Measurements from ENCODE around the gene GJC2.
"Not testable (repeated sequence)": the region's sequence is repeated elsewhere in the genome, so short reads cannot be mapped to it uniquely, and the experiment has no call there.

Gene GJC2

GRCh38 chr1:228184152-228184551 lies 34.4 kb downstream of the GJC2 start:
- DNase-seq (ENCODE audit: insufficient read length, low spot score) (no peak), FAIRE-seq (no peak)

- no peak for DNase-seq (ENCODE audit: insufficient read length, low spot score)
- no peak for FAIRE-seq
These were observed 35.9 kb downstream of the GJC2 start for GRCh38 chr1:228185641-228185965.

DNA sequence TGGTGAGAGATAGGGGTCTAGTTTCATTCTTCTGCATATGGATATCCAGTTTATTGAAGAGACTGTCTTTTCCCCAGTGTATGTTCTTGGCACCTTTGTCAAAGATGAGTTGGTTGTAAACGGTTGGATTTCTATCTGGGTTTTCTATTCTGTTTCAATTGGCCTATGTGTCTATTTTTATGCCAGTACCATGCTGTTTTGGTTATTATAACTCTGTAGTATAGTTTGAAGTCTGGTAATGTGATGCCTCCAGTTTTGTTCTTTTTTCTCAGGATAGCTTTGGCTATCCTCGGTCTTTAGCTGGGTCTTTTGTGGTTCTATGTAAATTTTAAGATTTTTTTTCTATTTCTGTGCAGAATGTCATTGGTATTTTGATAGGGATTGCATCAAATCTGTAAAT lies 38.5 kb downstream of the GJC2 start:
- FAIRE-seq; DNase-seq (ENCODE audit: insufficient read length, low spot score): not testable (repeated sequence)

GRCh38 chr1:228190182-228190581 lies 40.5 kb downstream of the GJC2 start:
- DNase-seq (ENCODE audit: insufficient read length, low spot score) (no peak), FAIRE-seq (no peak)

GRCh38 chr1:228190778-228191177 lies 41.0 kb downstream of the GJC2 start:
- no peak for FAIRE-seq
- no peak for DNase-seq (ENCODE audit: insufficient read length, low spot score)

DNA sequence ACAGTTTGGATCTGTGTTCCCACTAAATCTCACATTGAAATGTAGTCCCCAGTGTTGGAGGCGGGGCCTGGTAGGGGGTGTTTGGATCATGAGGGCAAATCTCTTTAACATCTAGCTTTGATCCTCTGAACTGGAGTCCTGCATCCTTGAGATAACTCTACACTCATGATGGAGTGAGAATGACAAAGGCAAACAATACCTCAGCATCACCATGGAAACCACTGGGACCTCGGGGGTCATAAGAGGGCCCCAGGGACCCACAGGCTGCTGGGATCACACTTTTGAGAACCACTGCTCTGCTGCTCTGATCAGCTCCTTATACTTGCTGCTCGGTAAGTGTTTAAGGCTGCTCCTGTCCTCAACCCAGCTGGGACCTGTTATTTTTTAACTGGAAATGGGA lies 44.7 kb downstream of the GJC2 start:
- FAIRE-seq (no peak), DNase-seq (ENCODE audit: insufficient read length, low spot score) (no peak)

DNA sequence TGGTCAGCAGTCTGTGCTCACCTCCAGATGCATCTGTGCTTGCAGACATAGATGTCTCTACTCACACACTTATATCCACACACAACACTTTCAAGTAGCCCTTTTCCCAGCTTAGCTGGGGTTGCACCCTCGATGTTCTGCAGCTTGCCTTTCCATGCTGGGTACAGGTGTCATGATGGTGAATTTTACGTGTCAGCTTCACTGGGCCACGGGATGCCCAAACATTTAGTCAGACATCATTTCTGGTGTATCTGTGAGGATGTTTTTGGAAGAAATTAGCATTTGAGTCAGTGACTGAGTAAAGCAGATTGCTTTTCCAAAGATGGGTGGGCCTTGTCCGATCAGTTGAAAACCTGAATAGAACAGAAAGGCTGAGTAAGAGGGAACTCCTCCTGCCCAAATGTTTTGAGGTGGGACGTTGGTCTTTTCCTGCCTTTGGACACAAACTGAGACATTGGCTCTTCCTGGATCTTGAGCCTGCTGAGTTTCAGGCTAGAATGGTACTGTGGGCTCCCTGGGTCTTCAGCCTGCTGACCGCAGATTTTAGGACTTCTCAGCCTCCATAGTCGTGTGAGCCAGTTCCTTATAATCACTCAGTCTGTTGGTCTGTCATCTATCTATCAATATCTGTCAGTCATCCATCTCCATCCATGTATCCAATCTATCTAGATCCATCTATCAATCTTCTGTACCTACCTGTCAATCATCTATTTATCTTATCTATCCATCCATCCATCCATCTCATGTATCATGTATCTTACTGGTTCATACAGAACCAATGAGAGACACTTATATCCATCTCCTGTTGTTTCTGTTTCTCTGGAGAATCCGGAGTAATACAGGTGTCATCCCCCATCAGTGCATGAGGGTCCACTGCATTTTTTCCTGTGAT lies 45.4 kb downstream of the GJC2 start:
- DNase-seq (ENCODE audit: insufficient read length, low spot score): no peak
- no peak for FAIRE-seq

DNA sequence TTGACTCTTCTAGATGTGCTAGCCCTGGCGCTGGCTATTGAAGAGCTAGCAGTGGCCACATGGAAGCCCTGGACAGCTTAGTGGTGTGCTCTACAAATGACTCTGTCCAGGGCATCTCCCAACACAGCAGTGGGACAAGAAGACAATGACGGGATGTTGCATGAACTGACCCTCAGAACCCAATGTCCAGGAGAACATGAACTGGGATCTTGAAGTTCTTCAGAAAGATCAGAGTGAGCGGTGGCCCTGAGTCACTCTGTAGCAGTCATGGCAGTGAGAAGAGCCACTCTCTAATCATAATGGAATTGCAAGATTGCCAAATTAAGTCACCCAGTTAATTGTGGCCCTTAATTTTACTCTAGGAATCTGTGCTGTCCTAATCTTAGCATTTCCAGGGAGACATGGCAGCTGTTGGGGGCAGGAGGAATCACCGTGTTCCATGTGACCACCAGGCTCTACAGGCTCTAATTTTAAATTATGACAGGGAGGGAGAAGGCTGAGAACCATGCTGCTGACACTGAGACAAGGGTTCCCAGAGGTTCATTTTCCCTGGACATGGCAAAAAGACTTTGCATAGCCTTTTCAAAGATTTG lies 47.9 kb downstream of the GJC2 start:
- FAIRE-seq (no peak), DNase-seq (ENCODE audit: insufficient read length, low spot score) (no peak)

DNA sequence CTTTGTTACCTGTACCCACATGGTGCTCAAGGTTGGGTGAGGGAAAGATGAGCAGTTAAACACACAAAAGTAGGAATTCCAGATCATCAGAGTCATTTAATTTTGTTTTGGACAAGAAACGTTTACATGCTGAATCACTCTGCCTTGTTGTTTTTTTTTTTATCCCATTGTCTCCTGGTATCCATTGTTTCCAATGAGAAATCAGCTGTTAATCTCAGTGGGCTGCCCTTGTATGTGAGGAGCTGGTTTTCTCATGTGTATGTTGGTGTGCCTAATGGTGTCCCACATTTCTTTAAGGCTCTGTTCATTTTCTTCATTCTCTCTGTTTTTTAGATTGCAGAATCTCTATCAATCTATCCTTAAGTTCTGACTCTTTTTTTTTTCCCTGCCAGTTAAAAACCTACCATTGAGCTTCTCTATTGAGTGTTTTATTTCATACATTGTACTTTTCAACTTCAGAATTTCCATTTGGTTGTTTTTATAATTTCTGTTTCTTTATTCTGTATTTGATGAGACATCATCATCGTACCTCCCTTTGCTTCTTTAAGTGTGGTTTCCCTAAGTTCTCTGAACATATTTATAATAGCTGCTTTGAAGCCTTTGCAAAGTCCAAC lies 49.4 kb downstream of the GJC2 start:
- FAIRE-seq (no peak), DNase-seq (ENCODE audit: insufficient read length, low spot score) (no peak)

DNA sequence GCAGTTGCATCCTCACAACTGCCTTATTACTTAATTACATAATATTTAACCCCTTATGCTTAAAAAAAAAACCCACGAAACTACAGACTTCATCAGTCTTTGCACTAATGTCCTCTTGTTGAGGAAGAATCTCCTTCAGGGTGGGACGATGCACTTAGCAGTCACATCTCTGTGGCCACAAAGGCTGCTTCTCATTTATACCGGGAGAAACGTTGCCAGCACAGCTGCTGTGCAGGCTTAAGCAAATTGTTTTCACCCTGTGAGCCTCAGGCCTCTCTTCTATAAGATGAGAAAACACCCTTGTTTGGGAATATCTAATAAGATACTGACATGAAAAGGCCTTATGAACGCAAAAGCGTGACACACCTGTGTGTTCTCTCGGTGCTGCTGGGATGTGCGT lies 55.2 kb downstream of the GJC2 start:
- FAIRE-seq: no peak
- no peak for DNase-seq (ENCODE audit: insufficient read length, low spot score)

DNA sequence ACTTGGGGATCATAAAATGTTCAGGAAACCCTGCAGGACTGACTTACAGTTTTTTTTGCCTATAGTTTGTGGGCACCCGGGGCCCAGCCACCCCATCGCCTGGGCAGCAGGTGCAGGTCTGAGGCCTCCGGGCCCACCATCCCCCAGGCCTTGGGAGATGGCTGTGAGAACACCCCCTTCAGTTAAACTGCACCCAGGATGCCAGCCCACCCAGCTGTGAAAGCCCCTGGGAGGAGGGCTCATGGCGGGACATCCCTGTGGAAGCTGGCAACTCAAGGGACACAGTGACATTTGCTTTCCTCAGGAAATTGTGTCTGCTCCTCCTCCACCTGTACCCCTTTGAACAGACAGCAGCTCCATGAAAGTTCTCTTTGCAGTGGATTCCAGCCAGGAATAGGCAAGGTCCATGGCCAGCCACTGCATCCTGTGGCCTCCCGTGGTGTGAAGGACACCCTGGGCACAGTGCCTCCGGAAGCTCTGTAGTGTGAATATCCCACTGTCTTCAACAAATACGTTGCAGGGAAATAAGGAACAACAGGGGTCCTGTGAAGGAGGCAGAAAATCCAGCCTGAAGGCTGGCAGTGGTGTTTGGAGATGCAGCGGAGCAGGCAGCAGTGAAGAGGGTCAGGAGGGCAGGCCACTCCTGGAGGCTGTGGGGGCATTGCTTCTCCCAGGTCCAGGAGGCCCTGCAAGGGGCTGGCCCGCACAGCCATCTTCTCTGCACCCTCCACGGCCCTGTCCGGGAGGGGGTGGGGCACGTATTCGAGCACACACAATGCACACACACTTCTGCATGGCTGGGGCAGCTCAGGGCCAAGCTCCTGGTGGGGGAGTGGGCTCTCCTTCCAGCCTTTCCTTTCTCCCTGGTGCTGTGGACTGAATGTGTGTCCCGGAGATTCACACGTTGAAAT lies 56.1 kb downstream of the GJC2 start:
- FAIRE-seq (no peak), DNase-seq (ENCODE audit: insufficient read length, low spot score) (no peak)

GRCh38 chr1:228206582-228207351 lies 57.0 kb downstream of the GJC2 start:
- no peak for FAIRE-seq
- DNase-seq (ENCODE audit: insufficient read length, low spot score): no peak

GRCh38 chr1:228207381-228207810 lies 57.7 kb downstream of the GJC2 start:
- DNase-seq (ENCODE audit: insufficient read length, low spot score) (no peak), FAIRE-seq (no peak)

DNA sequence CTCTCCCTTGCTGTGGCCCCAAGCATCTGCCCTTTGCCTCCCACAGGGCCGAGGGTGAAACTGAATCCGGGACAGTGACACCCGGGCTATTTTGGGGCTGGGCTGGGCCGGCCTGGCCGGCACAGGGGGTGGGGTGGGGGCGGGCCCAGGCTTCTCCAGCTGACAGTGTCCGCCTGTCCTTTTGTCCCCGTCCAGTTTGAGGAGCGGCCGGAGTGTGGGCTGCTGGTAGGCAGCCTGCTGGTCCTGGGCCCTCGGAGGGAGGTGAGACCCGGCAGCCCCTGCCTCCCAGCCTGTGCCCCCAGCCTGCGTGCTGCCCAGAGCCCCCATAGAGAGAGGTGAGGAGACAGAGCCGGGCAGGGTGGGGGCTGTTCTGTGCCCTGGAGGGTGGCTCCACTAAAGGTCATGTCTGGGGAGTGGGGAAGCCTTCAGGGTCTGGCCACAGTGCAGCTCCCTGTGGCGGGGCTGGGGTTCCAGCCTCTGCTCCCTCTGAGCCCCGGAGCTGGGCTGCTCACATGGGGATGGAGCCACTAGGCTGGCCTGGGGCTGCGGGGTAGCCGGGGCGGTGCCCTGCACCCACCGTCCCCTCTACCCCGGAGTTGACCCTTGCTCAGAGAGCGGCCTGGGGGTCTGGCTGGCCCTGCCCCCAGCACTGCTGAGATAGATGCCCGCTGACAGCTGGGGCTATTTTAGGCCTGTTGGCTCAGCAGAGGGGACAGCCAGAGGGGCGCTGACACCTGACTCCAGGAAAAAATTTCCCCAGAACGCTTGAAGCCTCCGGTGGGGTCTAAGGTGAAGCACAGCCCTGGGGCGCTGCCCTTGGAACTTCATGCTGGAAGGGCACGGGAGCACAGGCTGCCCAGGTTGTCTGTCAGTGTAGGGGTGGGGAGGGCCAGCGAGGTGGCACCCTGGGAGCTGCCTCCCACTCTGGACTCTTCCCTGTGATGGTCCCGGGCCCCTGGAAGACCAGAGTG lies 58.4 kb downstream of the GJC2 start, which contains the start of gene OBSCN:
Gene OBSCN, plus strand, starts transcription at position 194 of the 971 bp plus-strand sequence. CDS start 3,740 bp downstream, outside the sequence.
- FAIRE-seq (no peak), DNase-seq (ENCODE audit: insufficient read length, low spot score) (no peak)

DNA sequence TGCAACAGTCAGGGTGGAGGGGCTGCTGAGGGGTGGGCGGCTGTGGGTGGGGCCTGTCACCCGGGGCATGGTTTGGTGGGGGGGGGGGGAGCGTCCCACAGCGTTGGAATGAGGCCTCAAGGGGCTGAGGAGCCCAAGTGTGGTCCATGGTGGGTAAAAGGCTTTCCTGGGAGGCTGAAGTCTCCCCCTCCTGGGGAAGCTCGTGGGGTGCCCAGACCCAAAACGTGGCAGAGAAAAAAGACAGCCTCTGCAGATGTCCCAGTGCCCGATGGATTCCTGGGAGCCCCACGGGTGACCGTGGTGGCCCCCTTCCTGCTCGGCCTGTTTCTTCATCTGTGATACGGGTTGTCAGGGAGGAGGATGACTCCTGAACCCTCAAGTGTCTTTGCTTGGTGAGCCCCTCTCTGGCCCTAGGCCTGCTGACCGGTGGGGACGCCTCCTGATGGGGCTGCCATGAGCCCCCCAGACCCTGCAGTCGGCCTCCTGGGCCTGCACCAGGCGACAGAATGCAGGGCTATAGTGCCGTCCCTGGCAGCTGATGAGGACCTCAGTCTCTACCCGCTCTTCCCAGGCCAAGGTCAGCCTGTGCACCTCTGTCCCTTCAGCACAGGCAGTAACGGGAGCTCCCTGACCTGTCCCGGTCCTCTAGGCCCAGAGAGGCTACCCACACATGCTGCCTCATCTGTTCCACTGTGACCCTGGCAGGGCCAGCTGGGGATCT lies 59.3 kb downstream of the GJC2 start:
- DNase-seq (ENCODE audit: insufficient read length, low spot score) (no peak), FAIRE-seq (no peak)
